GM19455 (cell line): ENCODE measurements around the gene ADAMTS14.

Experiments
- ATAC-seq: cut with Tn5 transposase; IDR thresholded peaks from one replicate; pipeline ENCODE4 v1.9.1; 2021; ENCODE audit not compliant: unreplicated experiment

ADAMTS14 gene

GRCh38 chr10:70748305-70748704 lies 76.0 kb downstream of the ADAMTS14 start:
- no peak for ATAC-seq

GRCh38 chr10:70748801-70749573 lies 76.7 kb downstream of the ADAMTS14 start:
- no peak for ATAC-seq

- ATAC-seq: no peak
Observed at GRCh38 chr10:70749756-70750155, 77.5 kb downstream of the ADAMTS14 start.

- ATAC-seq: no peak
Observed at GRCh38 chr10:70750156-70750703, 77.9 kb downstream of the ADAMTS14 start.

- ATAC-seq: no peak
Observed at GRCh38 chr10:70751356-70751755, 79.0 kb downstream of the ADAMTS14 start.

GRCh38 chr10:70751991-70752390 lies 79.7 kb downstream of the ADAMTS14 start:
- no peak for ATAC-seq

- ATAC-seq: no peak
Observed at GRCh38 chr10:70752571-70752970, 80.3 kb downstream of the ADAMTS14 start.

GRCh38 chr10:70753026-70753663 lies 80.8 kb downstream of the ADAMTS14 start:
- ATAC-seq: no peak

- no peak for ATAC-seq
Observed at GRCh38 chr10:70753841-70754621, 81.7 kb downstream of the ADAMTS14 start.

GRCh38 chr10:70756700-70757360 lies 84.5 kb downstream of the ADAMTS14 start:
- ATAC-seq: no peak

GRCh38 chr10:70757856-70758255 lies 85.5 kb downstream of the ADAMTS14 start:
- no peak for ATAC-seq

- no peak for ATAC-seq
Observed at GRCh38 chr10:70758757-70759514, 86.6 kb downstream of the ADAMTS14 start.

GRCh38 chr10:70759781-70760180 lies 87.5 kb downstream of the ADAMTS14 start:
- ATAC-seq: no peak

GRCh38 chr10:70760271-70760787 lies 88.0 kb downstream of the ADAMTS14 start:
- ATAC-seq: no peak

GRCh38 chr10:70761031-70761601 lies 88.8 kb downstream of the ADAMTS14 start:
- ATAC-seq: no peak

- no peak for ATAC-seq
Observed at GRCh38 chr10:70761727-70762350, 89.5 kb downstream of the ADAMTS14 start.

- ATAC-seq: no peak
Observed at GRCh38 chr10:70762441-70763175, 90.3 kb downstream of the ADAMTS14 start.

GRCh38 chr10:70763567-70763966 lies 91.3 kb downstream of the ADAMTS14 start:
- ATAC-seq: no peak
